Neuronal stem cell (in vitro differentiated cells): ENCODE measurements around the gene SCAMP2.

Experiments used
- DNase-seq: peaks from one replicate; pipeline ENCODE4 v3.0.0-alpha.2; 2013; ENCODE audit warnings: low spot score
- H2AFZ ChIP-seq: one replicate; pipeline ENCODE4 v1.6.1; 2013; ENCODE audit warnings: mild to moderate bottlenecking, low read length, inconsistent platforms
- H2AK5ac ChIP-seq: 2 replicates; pipeline ENCODE4 v1.6.1; 2013; ENCODE audit warnings: low read depth, mild to moderate bottlenecking, inconsistent platforms, low read length, moderate library complexity, mixed read lengths
- H2BK120ac ChIP-seq: 2 replicates; pipeline ENCODE4 v1.6.1; 2013; ENCODE audit warnings: low read depth, mild to moderate bottlenecking, inconsistent platforms, low read length, moderate library complexity, mixed read lengths
- H2BK12ac ChIP-seq: one replicate; pipeline ENCODE4 v1.6.1; 2013; ENCODE audit warnings: low read length, inconsistent platforms
- H2BK15ac ChIP-seq: 2 replicates; pipeline ENCODE4 v1.6.1; 2013; ENCODE audit warnings: mild to moderate bottlenecking, low read length, inconsistent platforms, mixed read lengths
- H2BK5ac ChIP-seq: one replicate; pipeline ENCODE4 v1.6.1; 2013; ENCODE audit warnings: inconsistent platforms, mild to moderate bottlenecking, low read length, moderate library complexity
- H3K14ac ChIP-seq: one replicate; pipeline ENCODE4 v1.6.1; 2013; ENCODE audit warnings: low read length, inconsistent platforms
- H3K18ac ChIP-seq: 2 replicates; pipeline ENCODE4 v1.6.1; 2013; ENCODE audit warnings: low read length, inconsistent platforms
- H3K23ac ChIP-seq: 2 replicates; pipeline ENCODE4 v1.6.1; 2013; ENCODE audit warnings: low read depth, mild to moderate bottlenecking, mixed read lengths, low read length, inconsistent platforms; ENCODE audit not compliant: poor library complexity
- H3K27ac ChIP-seq: replicated peaks from 3 replicates; pipeline ENCODE4 v1.5.1; 2013; ENCODE audit warnings: low read length, inconsistent platforms
- H3K27me3 ChIP-seq, 3 experiments: 2 replicates each; pipeline ENCODE4 v1.6.1; 2013; ENCODE audit warnings: low read length in 3 of 3, mild to moderate bottlenecking in 2 of 3, inconsistent platforms in 1 of 3, low read depth in 1 of 3, mixed read lengths in 1 of 3, moderate library complexity in 1 of 3; ENCODE audit not compliant: control insufficient read depth in 3 of 3, insufficient read depth in 3 of 3
- H3K36me3 ChIP-seq, 2 donors: replicated peaks in 1 of 2; 2 replicates each; pipeline ENCODE4 v1.6.1; 2013; ENCODE audit warnings: low read length in 2 of 2; ENCODE audit not compliant: control insufficient read depth in 2 of 2, insufficient read depth in 2 of 2
- H3K4ac ChIP-seq: 2 replicates; pipeline ENCODE4 v1.6.1; 2013; ENCODE audit warnings: inconsistent platforms, mild to moderate bottlenecking, low read length, moderate library complexity
- H3K4me1 ChIP-seq, 2 donors: 1 replicate in 1 of 2; 2 replicates in 1 of 2; pipeline ENCODE4 v1.6.1; 2013; ENCODE audit warnings: low read length in 2 of 2, low read depth in 1 of 2; ENCODE audit not compliant: control insufficient read depth in 2 of 2, insufficient read depth in 1 of 2
- H3K4me2 ChIP-seq: one replicate; pipeline ENCODE4 v1.6.1; 2013; ENCODE audit warnings: mild to moderate bottlenecking, low read length, inconsistent platforms; ENCODE audit not compliant: insufficient read depth, poor library complexity, severe bottlenecking
- H3K4me3 ChIP-seq, 2 donors: 2 replicates each; pipeline ENCODE4 v1.5.1; 2013; ENCODE audit warnings: low read length in 2 of 2, mild to moderate bottlenecking in 2 of 2, inconsistent platforms in 1 of 2, moderate library complexity in 1 of 2
- H3K79me1 ChIP-seq: one replicate; pipeline ENCODE4 v1.6.1; 2013; ENCODE audit warnings: low read depth, mild to moderate bottlenecking, inconsistent platforms, low read length, moderate library complexity
- H3K9ac ChIP-seq: one replicate; pipeline ENCODE4 v1.6.1; 2013; ENCODE audit warnings: mild to moderate bottlenecking, low read depth, low read length, inconsistent platforms; ENCODE audit not compliant: poor library complexity
- H3K9me3 ChIP-seq, 2 donors: replicated peaks in 1 of 2; 2 replicates each; pipeline versions ENCODE3 to v1.6.1; 2013; ENCODE audit warnings: low read length in 2 of 2, mild to moderate bottlenecking in 2 of 2, inconsistent platforms in 1 of 2, low read depth in 1 of 2, mixed read lengths in 1 of 2, moderate library complexity in 1 of 2; ENCODE audit not compliant: control insufficient read depth in 2 of 2, insufficient read depth in 1 of 2
- H4K8ac ChIP-seq: one replicate; pipeline ENCODE4 v1.6.1; 2013; ENCODE audit warnings: low read depth, mild to moderate bottlenecking, inconsistent platforms, low read length, moderate library complexity
- H4K91ac ChIP-seq: one replicate; pipeline ENCODE4 v1.6.1; 2013; ENCODE audit warnings: low read length, low read depth, mild to moderate bottlenecking, inconsistent platforms; ENCODE audit not compliant: poor library complexity
- WGBS, 2 donors: extraction: QIAGEN DNeasy Blood & Tissue Kit; methylation state at CpG; one replicate each; pipeline ENCODE4 v1.1.7; 2013; ENCODE audit warnings: missing lambda C conversion rate in 2 of 2, mixed read lengths in 1 of 2; ENCODE audit not compliant: insufficient read length in 2 of 2, insufficient replicate concordance in 1 of 2; ENCODE audit errors: extremely low coverage in 2 of 2; 5-methylcytosine and 5-hydroxymethylcytosine counted together

The SCAMP2 gene

DNA sequence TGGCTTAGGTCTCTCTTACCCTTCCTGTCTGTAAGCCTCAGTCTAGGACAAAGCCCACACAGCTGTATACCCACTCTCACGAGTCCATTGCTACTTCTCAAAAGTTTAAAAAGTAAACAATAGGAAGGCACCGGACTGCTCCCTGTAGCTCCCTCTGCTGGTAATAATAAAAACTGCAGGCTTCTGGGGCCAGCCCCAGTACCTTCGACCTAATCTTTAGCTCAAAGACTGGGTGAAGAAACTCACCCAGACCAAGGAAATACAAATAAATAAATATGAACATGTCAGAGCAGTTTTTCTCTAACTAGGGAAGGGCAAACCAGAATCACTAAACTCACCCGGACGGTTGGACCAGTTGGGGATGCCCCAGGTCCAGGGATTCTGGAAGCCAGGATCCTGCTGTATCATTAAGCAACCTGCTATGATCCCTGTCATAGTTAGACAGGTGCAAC is 28.5 kb upstream of the SCAMP2 start:
- Histone ChIP-seq H4K8ac (no peak overlapping the region), H2BK12ac (no peak overlapping the region), H2BK120ac (no peak overlapping the region), H3K4ac (no peak overlapping the region), H4K91ac (no peak overlapping the region), H3K79me1 (peaks cover 6% of the 10 kb centered on the region), H2BK15ac (no peak overlapping the region), H3K27me3 (no peaks in the 10 kb centered on the region), H2AFZ (no peak overlapping the region), H3K4me2 (no peak overlapping the region), H2BK5ac (no peak overlapping the region), H3K36me3 (peaks cover 55 to 81% of the 10 kb centered on the region in 2 donors), H2AK5ac (no peak overlapping the region), H3K27ac (no peak overlapping the region), H3K9ac (no peak overlapping the region), H3K18ac (no peak overlapping the region), H3K14ac (no peak overlapping the region), H3K4me1 (peaks cover 4 to 8% of the 10 kb centered on the region in 2 donors), H3K9me3 (peaks cover 0 to 1% of the 10 kb centered on the region in 2 donors), H3K23ac (no peak overlapping the region), H3K4me3 (no peak overlapping the region)
- WGBS, 2 donors: no CpG with 5 or more reads among the region's 5 CpGs
- peak; percentile 57 for DNase-seq

DNA sequence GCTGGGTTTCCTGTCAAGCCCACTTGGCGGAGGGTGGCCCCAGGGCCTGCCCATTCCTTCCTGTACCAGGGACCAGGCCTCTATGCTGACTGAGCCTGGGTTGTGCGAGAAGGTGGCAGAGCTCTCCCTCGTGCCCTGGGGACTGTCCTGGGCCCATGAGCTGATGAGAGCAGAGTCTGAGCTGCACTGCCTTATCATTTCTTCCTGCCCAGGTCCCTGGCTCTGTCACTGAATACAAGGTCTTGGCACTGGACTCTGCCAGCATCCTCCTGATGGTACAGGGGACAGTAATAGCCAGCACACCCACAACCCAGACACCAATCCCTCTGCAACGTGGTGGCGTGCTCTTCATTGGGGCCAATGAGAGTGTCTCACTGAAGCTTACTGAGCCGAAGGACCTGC is 24.1 kb upstream of the SCAMP2 start:
- H3K4me2 ChIP-seq: no peak overlapping the region
- peak overlapping the region; percentile 19 for H3K27ac ChIP-seq
- H3K4ac ChIP-seq: no peak overlapping the region
- H3K14ac ChIP-seq: peak overlapping the region; percentile 32
- no peak overlapping the region for H3K18ac ChIP-seq
- no peak overlapping the region for H2AFZ ChIP-seq
- H4K91ac ChIP-seq: no peak overlapping the region
- no peak overlapping the region for H3K9ac ChIP-seq
- no peak overlapping the region for H2BK120ac ChIP-seq
- H3K4me1 ChIP-seq: peaks cover 0 to 3% of the 10 kb centered on the region in 2 donors
- H2AK5ac ChIP-seq: no peak overlapping the region
- no peak overlapping the region for H2BK12ac ChIP-seq
- no peak for DNase-seq
- no peak overlapping the region for H2BK15ac ChIP-seq
- peak overlapping the region; percentile 65 for H3K23ac ChIP-seq
- no peak overlapping the region for H3K4me3 ChIP-seq
- H2BK5ac ChIP-seq: no peak overlapping the region
- no peak overlapping the region for H4K8ac ChIP-seq
- WGBS, 2 donors: no CpG with 5 or more reads among the region's 6 CpGs
- no peaks in the 10 kb centered on the region for H3K79me1 ChIP-seq
- H3K9me3 ChIP-seq: peaks cover 0 to 1% of the 10 kb centered on the region in 2 donors
- H3K27me3 ChIP-seq: no peaks in the 10 kb centered on the region
- H3K36me3 ChIP-seq: peaks cover 49 to 82% of the 10 kb centered on the region in 2 donors

DNA sequence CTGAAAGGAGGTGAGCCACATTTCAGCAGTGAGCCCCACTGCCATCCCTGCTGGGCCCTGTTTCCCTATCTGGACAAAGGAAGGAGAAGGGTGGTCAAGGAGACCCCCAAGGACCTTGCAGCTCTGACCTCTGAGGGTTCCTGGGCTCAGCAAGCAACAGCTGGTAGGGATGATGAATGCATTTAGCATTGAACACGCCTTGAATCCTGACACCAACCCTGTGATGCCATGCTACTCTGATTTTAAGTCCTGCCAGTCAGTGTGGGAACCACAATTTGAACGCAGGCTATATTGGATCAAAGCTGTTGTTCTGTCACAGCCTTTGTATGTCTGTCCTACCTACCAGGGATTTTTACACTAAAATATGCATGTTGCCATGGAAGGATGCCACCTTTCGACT is 23.2 kb upstream of the SCAMP2 start:
- Histone ChIP-seq H2AFZ (no peak overlapping the region), H2BK12ac (no peak overlapping the region), H4K91ac (no peak overlapping the region), H2BK15ac (no peak overlapping the region), H3K9ac (no peak overlapping the region), H4K8ac (no peak overlapping the region), H3K4me1 (peaks cover 0 to under 1% of the 10 kb centered on the region in 2 donors), H3K23ac (no peak overlapping the region), H2BK5ac (no peak overlapping the region), H2AK5ac (no peak overlapping the region), H3K4me2 (no peak overlapping the region), H3K27me3 (no peaks in the 10 kb centered on the region), H3K14ac (no peak overlapping the region), H3K18ac (no peak overlapping the region), H2BK120ac (no peak overlapping the region), H3K79me1 (no peaks in the 10 kb centered on the region), H3K4ac (no peak overlapping the region), H3K9me3 (peaks cover 0 to 1% of the 10 kb centered on the region in 2 donors), H3K4me3 (no peak overlapping the region), H3K27ac (no peak overlapping the region), H3K36me3 (peaks cover 52 to 82% of the 10 kb centered on the region in 2 donors)
- WGBS, 2 donors: no CpG with 5 or more reads among the region's 3 CpGs
- DNase-seq: no peak

DNA sequence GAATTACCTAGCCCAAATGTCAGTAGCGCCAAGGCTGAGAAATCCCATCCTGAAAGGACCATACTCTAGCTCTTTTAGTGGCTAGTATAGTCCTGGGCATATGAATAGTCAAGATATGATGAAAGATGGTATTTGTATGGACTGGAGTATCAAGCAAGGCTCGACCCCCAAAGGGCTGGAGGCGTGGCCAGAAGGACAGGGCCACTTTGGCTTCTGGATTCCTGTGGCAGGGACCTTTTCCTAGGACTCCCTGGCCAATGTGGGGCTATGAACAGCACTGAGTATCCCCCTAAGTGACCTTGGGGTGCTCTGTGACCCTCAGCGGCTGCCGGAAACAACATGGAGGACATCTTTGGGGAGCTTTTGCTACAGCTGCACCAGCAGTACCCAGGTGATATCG is 22.7 kb upstream of the SCAMP2 start:
- DNase-seq: no peak
- Histone ChIP-seq H3K4me3 (no peak overlapping the region), H2BK5ac (no peak overlapping the region), H2AK5ac (no peak overlapping the region), H4K91ac (no peak overlapping the region), H3K79me1 (no peaks in the 10 kb centered on the region), H2AFZ (no peak overlapping the region), H3K4ac (no peak overlapping the region), H3K4me2 (no peak overlapping the region), H3K36me3 (peaks cover 51 to 81% of the 10 kb centered on the region in 2 donors), H3K27me3 (no peaks in the 10 kb centered on the region), H3K27ac (no peak overlapping the region), H2BK120ac (no peak overlapping the region), H4K8ac (no peak overlapping the region), H2BK12ac (no peak overlapping the region), H3K9me3 (peaks cover 0 to 1% of the 10 kb centered on the region in 2 donors), H3K9ac (no peak overlapping the region), H3K14ac (no peak overlapping the region), H2BK15ac (no peak overlapping the region), H3K23ac (no peak overlapping the region), H3K4me1 (no peaks in the 10 kb centered on the region), H3K18ac (no peak overlapping the region)
- no CpG with 5 or more reads among the region's 6 CpGs for WGBS, 2 donors
